Activated CD8-positive, alpha-beta T cell treated with anti-CD3 and anti-CD28 coated beads for 36 hours (primary cell): ENCODE data around the gene NFIA. TPM values are rescaled to one million over a fixed set of nuclear protein-coding genes. Genes with fewer than 3 reads are reported as not detected.

ENCODE experiments used
- ATAC-seq: fragments of 200-7000 bp; cut with Tn5 transposase; one replicate; pipeline ENCODE4 v1.10.0; 2021; ENCODE audit warnings: mild to moderate bottlenecking, moderate library complexity
- CTCF ChIA-PET: fragments of 350-600 bp; sonication (Branson Sonifier 250); formaldehyde crosslinking; loops from one replicate; lab custom pipeline; 2021; ENCODE audit warnings: antibody characterized with exemption; lab: Charles Lee
- POLR2A ChIA-PET: fragments of 350-600 bp; sonication (Branson Sonifier 250); formaldehyde crosslinking; loops from one replicate; lab custom pipeline; 2021; ENCODE audit warnings: antibody characterized with exemption; lab: Charles Lee
- DNase-seq: peaks from one replicate; pipeline ENCODE4 v3.0.0-alpha.2; 2020
- H3K27ac Mint-ChIP-seq: one replicate; pipeline ENCODE4 v1.8.0; 2021; ENCODE audit warnings: mild to moderate bottlenecking, mixed read lengths
- H3K27me3 Mint-ChIP-seq: one replicate; pipeline ENCODE4 v1.8.0; 2021; ENCODE audit warnings: mixed read lengths
- H3K36me3 Mint-ChIP-seq: one replicate; pipeline ENCODE4 v1.8.0; 2021; ENCODE audit warnings: low read depth, mixed read lengths
- H3K4me1 Mint-ChIP-seq: one replicate; pipeline ENCODE4 v1.8.0; 2021; ENCODE audit warnings: low read depth, mixed read lengths
- H3K4me3 Mint-ChIP-seq: one replicate; pipeline ENCODE4 v1.8.0; 2021; ENCODE audit warnings: mild to moderate bottlenecking, moderate library complexity, mixed read lengths
- H3K9me3 Mint-ChIP-seq: one replicate; pipeline ENCODE4 v1.8.0; 2021; ENCODE audit warnings: mixed read lengths
- intact Hi-C: fragments of 100-400 bp; cut with micrococcal nuclease; formaldehyde crosslinking; loops from one replicate; pipeline ENCODE4 v1.10.0; 2022
- total RNA-seq, 2 experiments: library from RNA; stranded (reverse); gene quantifications; one replicate each; pipeline ENCODE4 v1.2.3, GENCODE V29; 2021
- TF ChIP-seq, protein P1 (sequence below): fragments of 200-600 bp; IDR thresholded peaks from one replicate; pipeline ENCODE4 v1.8.0; 2022; ENCODE audit warnings: antibody characterized with exemption, mild to moderate bottlenecking

The NFIA gene
- total RNA-seq, 2 experiments from 2014 or later = 1.9 to 2.4 TPM

GRCh38 chr1:61426254-61426653 lies 343.9 kb downstream of the NFIA start:
- Mint-ChIP-seq H3K4me1 (no peaks in the 10 kb centered on the region), H3K9me3 (no peaks in the 10 kb centered on the region), H3K4me3 (no peak overlapping the region), H3K27me3 (no peaks in the 10 kb centered on the region), H3K36me3 (no peaks in the 10 kb centered on the region), H3K27ac (no peak overlapping the region)
- DNase-seq (no peak), ATAC-seq (no peak)
- ChIA-PET CTCF (interaction anchor here (0.6 to 1.6 kb wide), 4 partner anchors 12 to 383 kb away, joined by 3 to 5 read pairs (median 4); no protein-coding TSS in a partner anchor), POLR2A (interaction anchor here (0.6 kb wide), 1 partner anchor 721 kb away, joined by 5 read pairs; no protein-coding TSS in a partner anchor)
- intact Hi-C loops = no loop called here
- TF ChIP-seq, protein P1, sequence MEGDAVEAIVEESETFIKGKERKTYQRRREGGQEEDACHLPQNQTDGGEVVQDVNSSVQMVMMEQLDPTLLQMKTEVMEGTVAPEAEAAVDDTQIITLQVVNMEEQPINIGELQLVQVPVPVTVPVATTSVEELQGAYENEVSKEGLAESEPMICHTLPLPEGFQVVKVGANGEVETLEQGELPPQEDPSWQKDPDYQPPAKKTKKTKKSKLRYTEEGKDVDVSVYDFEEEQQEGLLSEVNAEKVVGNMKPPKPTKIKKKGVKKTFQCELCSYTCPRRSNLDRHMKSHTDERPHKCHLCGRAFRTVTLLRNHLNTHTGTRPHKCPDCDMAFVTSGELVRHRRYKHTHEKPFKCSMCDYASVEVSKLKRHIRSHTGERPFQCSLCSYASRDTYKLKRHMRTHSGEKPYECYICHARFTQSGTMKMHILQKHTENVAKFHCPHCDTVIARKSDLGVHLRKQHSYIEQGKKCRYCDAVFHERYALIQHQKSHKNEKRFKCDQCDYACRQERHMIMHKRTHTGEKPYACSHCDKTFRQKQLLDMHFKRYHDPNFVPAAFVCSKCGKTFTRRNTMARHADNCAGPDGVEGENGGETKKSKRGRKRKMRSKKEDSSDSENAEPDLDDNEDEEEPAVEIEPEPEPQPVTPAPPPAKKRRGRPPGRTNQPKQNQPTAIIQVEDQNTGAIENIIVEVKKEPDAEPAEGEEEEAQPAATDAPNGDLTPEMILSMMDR = no peak

DNA sequence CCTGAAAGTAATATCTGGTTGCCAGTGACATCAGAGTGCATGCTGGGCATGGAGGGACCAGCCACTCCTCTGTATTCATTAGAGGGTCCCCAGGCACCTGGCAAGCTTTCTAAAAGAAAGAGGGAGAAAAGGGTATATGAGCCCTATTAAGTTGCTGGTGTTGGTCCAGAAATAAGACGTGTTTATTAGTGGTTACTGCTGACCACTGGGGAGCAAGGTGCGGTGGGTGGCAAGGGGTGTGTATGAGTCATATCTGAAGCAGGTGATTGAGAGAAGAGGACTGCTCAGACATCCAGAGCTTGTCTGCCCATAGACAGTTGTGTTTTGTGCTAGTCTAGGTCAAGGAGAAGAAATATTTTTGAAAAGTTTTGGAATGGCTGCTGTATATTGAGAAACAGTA lies 344.5 kb downstream of the NFIA start:
- TF ChIP-seq, protein P1 = no peak
- Mint-ChIP-seq H3K9me3 (no peaks in the 10 kb centered on the region), H3K4me1 (no peaks in the 10 kb centered on the region), H3K4me3 (no peak overlapping the region), H3K36me3 (no peaks in the 10 kb centered on the region), H3K27me3 (no peaks in the 10 kb centered on the region), H3K27ac (no peak overlapping the region)
- ChIA-PET CTCF (interaction anchor here (1.6 kb wide), 1 partner anchor 384 kb away, joined by 4 read pairs; no protein-coding TSS in a partner anchor), POLR2A (interaction anchor here (0.6 kb wide), 1 partner anchor 721 kb away, joined by 5 read pairs; no protein-coding TSS in a partner anchor)
- no peak for DNase-seq
- intact Hi-C loops = no loop called here
- no peak for ATAC-seq

DNA sequence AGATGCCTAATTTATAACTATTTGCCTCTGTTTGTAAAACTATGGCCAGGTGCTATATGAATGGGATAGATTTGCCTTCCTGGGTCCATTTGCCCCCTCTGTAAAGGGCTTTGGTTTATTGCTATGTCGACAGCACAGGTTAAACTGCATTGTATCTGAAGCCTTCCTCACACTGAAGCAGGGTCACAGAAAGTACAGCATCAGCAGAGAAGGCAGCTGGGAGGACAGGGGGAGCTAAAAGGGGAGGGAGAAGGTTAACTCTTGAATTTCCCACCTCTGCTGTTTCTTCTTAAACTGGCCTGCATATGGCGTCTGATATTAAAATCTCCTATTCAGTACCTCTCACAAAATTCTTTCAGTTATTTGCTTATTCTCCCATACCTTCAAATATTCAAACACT lies 345.1 kb downstream of the NFIA start:
- ChIA-PET CTCF (no interaction called here), POLR2A (no interaction called here)
- Mint-ChIP-seq H3K9me3 (no peaks in the 10 kb centered on the region), H3K27ac (no peak overlapping the region), H3K27me3 (no peaks in the 10 kb centered on the region), H3K36me3 (no peaks in the 10 kb centered on the region), H3K4me3 (no peak overlapping the region), H3K4me1 (no peaks in the 10 kb centered on the region)
- DNase-seq = no peak
- intact Hi-C loops = no loop called here
- no peak for ATAC-seq
- TF ChIP-seq, protein P1 = no peak

GRCh38 chr1:61428146-61428545 lies 345.8 kb downstream of the NFIA start:
- POLR2A ChIA-PET = no interaction called here
- no peak for DNase-seq
- Mint-ChIP-seq H3K4me3 (no peak overlapping the region), H3K36me3 (no peaks in the 10 kb centered on the region), H3K4me1 (no peaks in the 10 kb centered on the region), H3K9me3 (no peaks in the 10 kb centered on the region), H3K27me3 (no peaks in the 10 kb centered on the region), H3K27ac (no peak overlapping the region)
- intact Hi-C loops = no loop called here
- ATAC-seq = no peak
- CTCF ChIA-PET = no interaction called here
- TF ChIP-seq, protein P1 = no peak

- ChIA-PET POLR2A (interaction anchor here (1.2 kb wide), 1 partner anchor 13 kb away, joined by 3 read pairs; no protein-coding TSS in a partner anchor), CTCF (interaction anchor here (1.0 to 1.7 kb wide), 3 partner anchors 15 to 454 kb away, joined by 3 to 6 read pairs (median 3); no protein-coding TSS in a partner anchor)
- Mint-ChIP-seq H3K4me1 (no peaks in the 10 kb centered on the region), H3K27ac (no peak overlapping the region), H3K36me3 (no peaks in the 10 kb centered on the region), H3K4me3 (no peak overlapping the region), H3K9me3 (no peaks in the 10 kb centered on the region), H3K27me3 (no peaks in the 10 kb centered on the region)
- intact Hi-C loops = no loop called here
- TF ChIP-seq, protein P1 = no peak
- DNase-seq (no peak), ATAC-seq (no peak)
These were observed 350.4 kb downstream of the NFIA start for GRCh38 chr1:61432616-61433388.
